GM12801 (cell line): Measurements from ENCODE around the gene APBA2.

ENCODE experiments used
- TF ChIP-seq, protein P1 (sequence below): IDR thresholded peaks from one replicate; pipeline ENCODE4 v1.5.1; 2011; ENCODE audit warnings: control low read depth; ENCODE audit not compliant: insufficient read length; ENCODE audit errors: extremely low read depth

Gene APBA2

DNA sequence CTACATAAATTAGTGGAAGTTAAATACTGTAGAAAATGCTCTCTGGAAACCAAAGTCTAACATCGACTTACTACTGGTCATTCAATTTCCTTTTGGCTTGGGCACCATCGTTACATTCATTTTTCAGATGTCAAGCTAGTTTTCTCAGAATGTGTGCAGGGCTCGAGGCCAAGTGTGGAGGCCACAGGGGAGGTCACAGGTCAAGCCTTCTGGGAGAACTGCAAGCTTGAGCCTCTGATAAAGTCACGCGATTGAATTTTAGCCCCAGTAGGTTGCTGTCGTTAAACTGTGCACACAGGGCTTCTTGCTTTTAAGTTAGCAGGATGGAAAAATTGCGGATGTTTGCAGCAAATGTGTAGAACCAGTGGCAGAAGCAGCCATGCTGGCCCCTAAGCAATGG lies 182.2 kb downstream of the APBA2 start:
- TF ChIP-seq, protein P1, sequence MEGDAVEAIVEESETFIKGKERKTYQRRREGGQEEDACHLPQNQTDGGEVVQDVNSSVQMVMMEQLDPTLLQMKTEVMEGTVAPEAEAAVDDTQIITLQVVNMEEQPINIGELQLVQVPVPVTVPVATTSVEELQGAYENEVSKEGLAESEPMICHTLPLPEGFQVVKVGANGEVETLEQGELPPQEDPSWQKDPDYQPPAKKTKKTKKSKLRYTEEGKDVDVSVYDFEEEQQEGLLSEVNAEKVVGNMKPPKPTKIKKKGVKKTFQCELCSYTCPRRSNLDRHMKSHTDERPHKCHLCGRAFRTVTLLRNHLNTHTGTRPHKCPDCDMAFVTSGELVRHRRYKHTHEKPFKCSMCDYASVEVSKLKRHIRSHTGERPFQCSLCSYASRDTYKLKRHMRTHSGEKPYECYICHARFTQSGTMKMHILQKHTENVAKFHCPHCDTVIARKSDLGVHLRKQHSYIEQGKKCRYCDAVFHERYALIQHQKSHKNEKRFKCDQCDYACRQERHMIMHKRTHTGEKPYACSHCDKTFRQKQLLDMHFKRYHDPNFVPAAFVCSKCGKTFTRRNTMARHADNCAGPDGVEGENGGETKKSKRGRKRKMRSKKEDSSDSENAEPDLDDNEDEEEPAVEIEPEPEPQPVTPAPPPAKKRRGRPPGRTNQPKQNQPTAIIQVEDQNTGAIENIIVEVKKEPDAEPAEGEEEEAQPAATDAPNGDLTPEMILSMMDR: no peak

DNA sequence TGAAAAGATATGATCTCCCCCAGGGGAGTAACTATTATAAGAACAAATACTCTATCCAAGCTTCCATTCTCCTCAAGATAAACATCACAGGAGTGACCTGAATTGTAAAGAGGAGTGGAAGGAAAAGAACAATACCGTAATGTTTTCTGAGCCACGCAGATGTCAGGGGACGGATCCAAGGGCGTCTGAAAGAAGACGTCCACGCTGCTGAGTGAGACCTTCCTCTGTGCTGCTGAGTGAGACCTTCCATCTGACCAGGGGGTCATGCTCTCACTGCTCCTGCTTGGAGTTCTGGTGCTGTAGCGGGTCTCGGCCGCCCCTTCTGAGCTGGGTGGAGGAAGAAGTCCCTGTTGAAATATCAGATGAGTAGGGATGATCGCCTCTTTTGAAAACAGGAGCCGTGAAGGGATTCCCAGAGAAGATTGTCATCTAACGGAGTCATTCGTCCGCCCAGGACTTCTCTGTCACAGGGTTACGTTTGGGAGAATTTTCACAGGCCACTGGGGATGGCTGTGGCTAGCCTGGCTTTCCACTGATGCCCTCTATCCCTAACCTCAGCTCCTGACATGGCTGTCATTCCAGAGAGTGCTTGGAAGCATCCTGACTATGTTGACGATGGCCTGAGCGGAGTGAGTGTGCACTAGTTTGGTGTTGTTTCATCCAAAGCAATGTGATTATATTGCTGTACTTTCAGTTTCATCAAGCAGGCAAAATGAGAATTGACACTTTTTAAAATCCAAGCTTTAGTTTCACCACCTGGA lies 184.9 kb downstream of the APBA2 start:
- TF ChIP-seq, protein P1: no peak

DNA sequence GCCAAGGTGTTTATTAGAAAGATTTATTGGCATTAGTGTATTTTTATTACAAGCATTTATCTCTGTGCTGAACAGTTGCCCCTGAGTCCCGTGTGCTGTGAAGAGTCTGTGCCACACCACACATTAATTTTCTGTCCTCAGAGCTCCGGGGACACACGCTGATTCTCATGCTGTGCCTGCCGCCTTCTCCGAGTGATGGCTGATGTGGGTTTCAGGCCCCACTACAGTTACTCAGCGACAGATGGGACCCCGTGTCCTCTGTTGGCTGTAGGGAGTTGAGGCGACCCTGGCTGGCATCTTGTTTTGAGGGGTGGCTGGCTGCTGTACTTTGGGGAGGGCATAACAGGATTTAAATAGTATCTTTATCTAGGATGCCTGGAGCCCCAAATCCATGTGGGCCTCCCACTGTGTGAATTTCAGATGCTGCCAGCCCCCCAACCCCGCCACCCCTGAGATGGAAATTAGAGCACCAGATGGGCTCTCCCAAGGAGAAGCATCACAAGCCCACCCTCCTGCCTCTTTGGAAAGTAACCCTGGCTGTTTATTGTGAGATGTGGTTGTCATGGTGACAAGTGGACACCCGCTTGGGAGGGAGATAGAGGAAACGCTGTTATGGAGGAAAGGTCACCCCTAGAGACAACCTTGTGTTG lies 185.6 kb downstream of the APBA2 start:
- TF ChIP-seq, protein P1: no peak

DNA sequence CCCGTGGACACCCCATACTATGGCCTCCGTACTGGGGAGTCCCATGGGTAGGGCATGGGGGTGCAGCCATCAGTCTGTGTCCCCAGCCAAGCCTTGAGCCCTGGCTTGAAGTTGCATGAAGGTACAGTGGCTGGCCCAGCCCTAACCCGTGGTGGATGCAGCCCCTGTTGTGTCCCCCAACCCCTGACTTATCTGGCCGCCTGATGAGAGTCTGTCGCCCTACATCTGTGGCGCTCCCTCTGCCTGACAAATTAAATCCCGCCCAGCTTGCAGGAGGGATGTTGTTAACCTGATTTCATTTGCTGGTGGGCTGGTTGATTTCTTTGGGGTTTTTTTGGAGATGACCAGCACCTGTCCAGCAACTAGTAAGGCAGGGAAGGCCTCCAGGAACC lies 186.1 kb downstream of the APBA2 start:
- TF ChIP-seq, protein P1: no peak

DNA sequence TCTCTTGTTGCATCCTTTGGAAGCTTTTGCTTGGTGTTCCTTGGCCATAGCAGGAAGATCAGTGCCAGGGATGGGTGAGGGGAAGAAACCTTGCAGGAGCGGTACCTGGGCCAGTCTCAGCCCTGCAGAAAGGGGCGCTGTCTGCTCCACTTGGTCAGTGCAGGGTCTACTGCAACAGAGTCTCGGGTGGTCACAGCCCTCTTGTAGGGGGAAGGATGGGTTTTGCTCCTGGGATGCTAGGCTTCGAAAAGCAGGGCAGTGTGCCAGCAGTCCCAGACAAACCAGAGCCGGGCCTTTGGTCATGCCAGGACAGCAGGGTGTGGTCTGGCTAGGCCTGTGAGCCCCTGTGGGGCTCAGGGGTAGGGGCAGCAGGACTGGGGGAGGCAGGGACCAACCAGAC lies 186.7 kb downstream of the APBA2 start:
- TF ChIP-seq, protein P1: no peak

DNA sequence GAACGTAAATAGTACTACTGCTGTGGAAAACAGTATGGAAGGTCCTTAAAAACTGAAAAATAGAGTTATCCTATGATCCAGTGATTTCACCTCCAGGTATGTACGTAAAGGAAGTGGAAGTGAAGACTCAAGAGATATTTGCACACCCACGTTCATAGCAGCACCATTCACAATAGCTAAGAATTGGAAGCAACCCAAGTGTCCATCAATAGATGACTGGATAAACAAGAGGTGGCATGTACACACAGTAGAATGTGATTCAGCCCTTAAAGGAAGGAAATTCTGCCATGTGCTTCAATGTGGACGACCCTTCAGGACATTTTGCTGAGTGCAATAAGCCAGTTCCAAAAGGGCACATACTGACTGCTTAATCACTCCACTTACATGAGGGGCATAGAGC lies 188.3 kb downstream of the APBA2 start:
- TF ChIP-seq, protein P1: no peak

DNA sequence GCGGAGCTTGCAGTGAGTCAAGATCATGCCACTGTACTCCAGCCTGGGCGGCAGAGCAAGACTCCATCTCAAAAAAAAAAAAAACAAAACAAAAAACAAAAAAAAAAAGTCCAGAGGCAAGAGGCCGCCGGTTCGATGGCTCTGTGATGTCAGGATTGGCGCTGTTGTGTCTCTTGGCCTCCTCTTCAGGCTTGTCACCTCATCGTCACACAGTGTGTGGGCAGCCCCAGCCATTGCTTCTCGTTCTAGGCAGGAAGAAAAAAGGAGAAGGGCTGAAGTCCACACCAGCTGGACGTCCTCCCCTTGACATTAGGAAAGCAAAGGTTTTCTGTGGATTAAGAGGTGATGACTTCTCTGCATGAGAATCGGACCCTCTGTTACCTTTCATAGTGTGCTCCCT lies 192.8 kb downstream of the APBA2 start:
- TF ChIP-seq, protein P1: no peak
